22Rv1 (cell line): ENCODE measurements around the gene OPN3.

Source experiments
- CTCF ChIP-seq: fragments of 450-650 bp; IDR thresholded peaks from 2 replicates; pipeline ENCODE4 v1.5.1; 2017; ENCODE audit warnings: mild to moderate bottlenecking
- ZFX ChIP-seq: fragments of 450-650 bp; IDR thresholded peaks from 2 replicates; pipeline ENCODE4 v1.6.1; 2017; ENCODE audit warnings: antibody characterized with exemption, borderline replicate concordance

GRCh38 chr1:241598249-241598648 lies 41.9 kb downstream of the OPN3 start:
- TF ChIP-seq CTCF (no peak), ZFX (no peak)
